ENCODE measurements around the gene KCNQ1.

The KCNQ1 gene

GRCh38 chr11:2734181-2735052 is 289.6 kb downstream of the KCNQ1 start:
- DNase-seq (ENCODE audit: low read depth): no peak

- DNase-seq (ENCODE audit: low read depth): no peak
Measured at GRCh38 chr11:2735053-2735589, 290.3 kb downstream of the KCNQ1 start.

DNA sequence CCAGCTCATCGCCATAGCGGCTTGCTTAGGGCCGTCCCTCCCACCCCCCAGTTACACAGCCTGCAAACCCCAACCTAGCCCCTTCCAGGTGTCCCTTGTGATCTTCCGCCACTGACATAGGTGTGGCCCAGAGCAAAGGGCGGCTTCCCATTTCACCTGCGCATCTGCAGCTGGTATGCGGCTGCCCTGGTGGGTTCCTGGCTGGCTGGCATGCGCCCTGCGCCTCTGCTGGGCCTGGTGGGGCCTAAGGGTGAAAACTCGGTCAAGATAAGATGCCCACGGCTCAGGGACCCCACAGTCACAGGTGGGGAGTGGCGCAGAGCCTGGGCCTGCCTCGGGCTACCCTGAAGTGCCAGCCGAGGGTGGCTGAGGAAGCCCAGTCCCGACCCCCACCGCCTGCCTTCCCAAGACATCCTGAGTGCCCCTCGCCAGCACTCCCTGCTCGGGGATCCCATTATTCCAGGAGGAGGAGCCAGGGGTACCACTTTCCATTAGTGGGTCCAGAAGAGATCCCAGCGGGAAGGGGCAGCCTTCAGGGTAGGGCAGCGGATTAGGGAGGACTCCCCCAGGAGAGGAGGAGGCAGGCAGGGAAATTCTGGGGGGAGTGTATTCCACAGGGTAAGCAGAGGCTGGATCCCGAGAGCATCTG is 291.9 kb downstream of the KCNQ1 start:
- DNase-seq (ENCODE audit: low read depth): no peak

GRCh38 chr11:2737226-2737590 is 292.4 kb downstream of the KCNQ1 start:
- DNase-seq (ENCODE audit: low read depth): no peak

- DNase-seq (ENCODE audit: low read depth): no peak
Measured at GRCh38 chr11:2737866-2738265, 293.1 kb downstream of the KCNQ1 start.

DNA sequence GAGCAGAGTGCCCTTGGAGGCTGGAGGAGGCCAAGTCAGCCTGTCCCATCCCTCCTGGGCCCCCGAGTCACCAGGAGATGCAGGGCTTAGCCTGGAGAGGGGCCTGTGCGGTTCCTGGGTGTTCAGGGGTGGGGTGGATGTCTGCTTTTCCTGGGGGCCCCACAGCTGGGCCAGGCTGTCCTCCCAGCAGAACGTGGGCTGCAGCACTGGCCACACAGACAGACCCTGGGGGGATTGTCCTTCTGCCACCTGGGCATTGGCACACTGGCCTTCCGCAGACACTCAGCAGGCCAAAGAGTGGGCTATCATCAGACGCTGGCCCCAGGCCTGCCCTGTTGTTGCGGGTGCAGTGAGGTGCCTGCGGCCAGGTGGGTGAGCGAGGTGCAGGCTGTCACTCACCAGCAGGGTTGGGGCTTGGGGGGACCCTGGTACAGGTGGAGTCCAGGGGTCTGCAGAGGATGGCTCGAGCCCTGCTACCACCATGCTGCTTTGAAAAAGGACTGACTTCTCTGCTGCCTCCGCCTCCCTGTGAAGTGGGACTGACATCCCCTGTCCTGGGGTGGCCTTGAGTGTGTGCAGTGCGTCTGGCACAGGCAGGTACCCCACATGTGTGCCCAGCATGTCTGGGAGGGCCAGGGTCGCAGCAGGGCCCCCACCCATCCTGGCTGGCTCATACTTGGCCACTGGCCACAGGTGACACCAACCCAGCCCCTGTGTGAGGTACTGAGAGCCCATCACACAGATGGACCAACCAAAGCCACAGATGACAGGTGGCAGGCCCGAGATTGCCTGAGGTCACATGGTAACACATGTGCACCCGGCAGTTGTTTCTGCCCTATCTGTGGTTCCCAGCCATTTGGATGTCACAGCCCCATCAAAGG is 294.0 kb downstream of the KCNQ1 start:
- DNase-seq (ENCODE audit: low read depth): no peak

- DNase-seq (ENCODE audit: low read depth): no peak
Measured at GRCh38 chr11:2739531-2740274, 294.9 kb downstream of the KCNQ1 start.

GRCh38 chr11:2740275-2740940 is 295.6 kb downstream of the KCNQ1 start:
- no peak for DNase-seq (ENCODE audit: low read depth)

DNA sequence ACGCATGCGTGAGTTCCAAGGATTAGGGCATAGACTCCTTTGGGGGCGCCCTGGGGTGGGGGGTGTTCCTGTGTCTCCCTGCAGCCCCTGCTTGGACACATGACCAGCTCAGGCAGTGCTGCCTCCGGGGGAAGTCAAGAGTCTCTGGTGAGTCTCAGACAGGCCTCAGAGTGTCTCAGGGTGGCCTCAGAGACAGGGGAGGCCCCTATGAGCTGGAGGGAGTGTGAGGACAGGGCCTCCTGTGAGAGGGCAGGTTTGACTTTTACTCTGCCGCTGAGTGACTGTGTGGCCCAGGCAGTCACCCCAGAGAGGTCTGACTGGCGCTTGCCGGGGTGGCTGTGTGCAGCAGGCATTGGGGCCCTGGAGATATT is 296.2 kb downstream of the KCNQ1 start:
- DNase-seq (ENCODE audit: low read depth): no peak

GRCh38 chr11:2741377-2742131 is 296.7 kb downstream of the KCNQ1 start:
- DNase-seq (ENCODE audit: low read depth): peak; percentile 15

- DNase-seq (ENCODE audit: low read depth): no peak
Measured at GRCh38 chr11:2742201-2742600, 297.4 kb downstream of the KCNQ1 start.

- no peak for DNase-seq (ENCODE audit: low read depth)
Measured at GRCh38 chr11:2742611-2743426, 298.0 kb downstream of the KCNQ1 start.

DNA sequence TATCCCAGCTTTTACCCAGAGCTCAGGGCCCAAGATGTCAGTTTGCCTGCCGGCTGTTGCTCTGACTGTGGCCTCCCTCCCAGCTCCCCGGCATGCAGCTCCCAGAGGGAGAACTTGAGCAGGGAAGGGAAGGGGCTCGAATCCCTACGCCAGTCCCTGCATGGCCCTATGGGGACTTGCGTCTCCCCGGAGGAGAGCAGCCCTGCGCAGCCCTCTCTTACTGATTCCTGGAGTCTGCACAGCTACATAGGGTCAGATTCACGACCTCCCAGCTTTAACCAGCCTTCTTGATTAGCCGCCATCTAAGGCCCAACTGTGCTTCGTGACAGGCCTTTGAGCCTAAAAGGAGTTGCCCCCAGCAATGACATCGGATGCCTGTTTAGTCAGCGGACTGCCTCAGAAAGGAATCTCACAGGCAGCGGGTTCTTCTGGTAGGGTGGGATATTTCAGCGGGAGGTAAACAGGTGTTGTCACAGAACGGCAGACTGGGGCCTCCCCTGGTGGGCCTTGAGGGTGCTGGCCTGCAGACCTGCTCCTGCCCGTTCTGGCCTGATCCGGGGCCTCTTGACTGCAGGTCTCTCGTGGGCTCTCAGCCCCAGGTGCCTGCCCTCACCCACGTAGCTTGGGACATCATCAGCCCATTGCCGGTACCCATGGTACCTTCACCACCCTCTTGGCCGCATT is 298.8 kb downstream of the KCNQ1 start:
- no peak for DNase-seq (ENCODE audit: low read depth)

- DNase-seq (ENCODE audit: low read depth): no peak
Measured at GRCh38 chr11:2744166-2744565, 299.4 kb downstream of the KCNQ1 start.

- no peak for DNase-seq (ENCODE audit: low read depth)
Measured at GRCh38 chr11:2745511-2745910, 300.7 kb downstream of the KCNQ1 start.

- no peak for DNase-seq (ENCODE audit: low read depth)
Measured at GRCh38 chr11:2746401-2747247, 301.8 kb downstream of the KCNQ1 start.

DNA sequence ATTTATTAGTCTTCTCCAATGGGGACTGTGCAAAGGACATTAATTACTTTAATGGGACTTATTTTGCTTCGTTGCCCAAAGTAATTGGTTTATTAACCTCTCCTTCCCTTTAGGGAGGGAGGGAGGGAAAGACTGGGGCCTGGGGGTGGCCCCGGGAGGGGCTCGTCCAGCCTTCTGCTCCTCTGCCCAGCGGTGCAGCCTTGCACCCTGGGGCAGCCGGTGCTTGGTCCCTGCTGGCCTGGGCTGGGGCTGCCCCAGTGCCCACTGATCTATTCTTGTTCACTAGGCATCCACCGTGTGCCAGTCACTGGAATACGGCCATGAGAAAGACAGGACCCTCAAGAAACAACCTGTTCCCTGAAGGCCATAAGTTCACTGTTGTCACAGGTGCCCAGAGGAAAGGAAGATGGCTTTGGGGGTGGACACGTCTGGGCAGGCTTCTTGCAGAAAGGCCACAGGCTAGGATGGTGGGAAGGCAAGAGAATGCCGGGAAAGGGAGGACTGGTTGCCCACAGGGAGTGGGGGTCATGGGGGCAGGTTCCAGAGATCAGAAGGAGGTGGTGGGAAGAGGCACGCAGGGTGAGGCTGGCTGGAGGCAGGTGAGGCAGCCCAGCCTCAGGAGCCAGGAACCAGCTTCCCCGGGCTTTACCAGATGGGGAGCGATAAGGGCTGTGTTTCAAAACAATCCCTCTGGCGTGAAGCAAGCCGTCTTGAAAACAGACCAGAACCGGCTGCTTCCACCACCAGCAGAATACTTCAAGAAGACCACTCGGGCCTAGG is 302.6 kb downstream of the KCNQ1 start:
- no peak for DNase-seq (ENCODE audit: low read depth)
